GM19035 (cell line): ENCODE data around the gene PACRG.

ENCODE experiments used
- ATAC-seq: cut with Tn5 transposase; IDR thresholded peaks from one replicate; pipeline ENCODE4 v1.9.1; 2021; ENCODE audit not compliant: unreplicated experiment

PACRG gene

DNA sequence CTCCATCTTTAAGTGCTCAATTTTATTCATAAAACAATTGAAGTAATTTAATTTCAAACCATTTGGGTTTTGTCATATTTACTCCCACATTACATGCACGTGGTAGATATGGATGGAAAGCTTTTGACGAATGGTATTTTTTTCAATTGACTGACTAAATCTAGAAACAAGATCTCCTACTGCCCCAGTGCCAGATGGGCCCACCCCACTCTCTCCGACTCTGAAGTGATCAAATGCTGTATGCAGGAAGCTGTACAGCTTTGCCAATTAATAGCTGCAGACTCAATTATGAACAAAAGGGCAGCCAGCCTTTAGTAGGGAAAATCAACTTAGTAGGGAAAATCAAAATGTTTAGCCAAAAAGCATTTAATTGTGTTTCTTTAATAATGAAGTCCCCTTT, 46.2 kb downstream of the PACRG start:
- no peak for ATAC-seq

GRCh38 chr6:162777091-162777490, 49.3 kb downstream of the PACRG start:
- no peak for ATAC-seq

GRCh38 chr6:162778603-162779002, 50.8 kb downstream of the PACRG start:
- no peak for ATAC-seq

GRCh38 chr6:162785632-162786242, 58.0 kb downstream of the PACRG start:
- ATAC-seq: no peak

DNA sequence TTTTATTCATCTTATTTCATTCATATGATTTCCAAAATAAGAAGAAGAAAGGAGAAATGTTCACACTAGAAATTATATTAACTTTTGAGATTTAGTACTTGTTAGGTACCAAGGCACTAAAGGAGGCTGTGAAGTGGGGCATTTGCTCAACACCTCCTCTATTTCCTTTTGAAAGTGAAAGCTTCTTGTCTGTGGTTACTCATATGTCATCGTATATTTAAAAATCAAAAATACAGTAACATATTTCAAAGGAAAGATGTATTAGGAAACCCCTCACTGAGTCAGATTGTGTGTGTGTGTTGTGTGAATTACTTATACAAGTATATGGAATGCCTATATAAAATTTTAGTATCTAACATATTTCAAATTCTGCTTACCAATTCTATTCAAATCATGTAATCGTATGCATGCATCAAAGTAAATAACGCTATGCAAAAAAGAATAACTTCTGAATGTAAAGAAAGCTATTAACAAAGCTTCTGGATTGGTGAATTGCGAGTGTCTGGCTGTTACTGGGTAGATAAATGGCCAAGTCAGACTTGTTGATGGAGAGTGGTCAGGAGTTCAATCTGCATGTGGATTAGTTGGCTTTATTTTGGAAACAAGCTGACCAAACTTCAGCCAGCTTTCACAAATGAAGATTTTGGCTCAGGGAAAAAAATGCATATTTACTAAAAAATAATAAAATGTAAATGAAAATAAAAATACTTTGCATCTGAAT, 70.9 kb downstream of the PACRG start:
- no peak for ATAC-seq

DNA sequence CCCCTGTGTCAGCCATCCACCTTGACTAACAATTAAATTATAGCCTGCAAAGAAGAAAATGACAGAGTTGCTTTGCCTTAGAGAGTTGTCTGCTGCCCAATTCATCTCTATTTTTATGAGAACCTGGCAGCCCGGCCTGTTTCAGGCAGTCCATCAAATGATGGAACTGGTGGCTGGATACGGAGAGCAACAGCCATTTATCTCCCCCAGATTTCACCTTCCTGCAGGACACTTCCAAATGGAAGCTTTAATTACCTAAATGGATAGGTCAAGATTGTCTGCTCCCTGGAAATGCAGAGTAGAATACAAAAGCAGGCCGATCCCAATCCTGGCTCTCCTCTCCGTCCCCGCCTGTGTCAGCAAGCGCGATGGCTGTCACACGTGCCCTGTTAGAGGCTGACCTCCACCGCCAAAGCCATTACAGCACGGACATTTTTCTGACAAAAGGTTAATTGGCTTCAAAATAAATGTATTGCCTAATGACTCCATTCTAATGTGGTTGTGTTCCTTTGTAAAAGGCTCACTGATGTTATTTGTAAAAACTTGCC, 86.7 kb downstream of the PACRG start:
- ATAC-seq: no peak

- no peak for ATAC-seq
These were observed 89.4 kb downstream of the PACRG start for GRCh38 chr6:162817196-162817595.

GRCh38 chr6:162819284-162819683, 91.5 kb downstream of the PACRG start:
- ATAC-seq: no peak

- no peak for ATAC-seq
These were observed 93.3 kb downstream of the PACRG start for GRCh38 chr6:162821102-162821501.

- ATAC-seq: no peak
These were observed 97.8 kb downstream of the PACRG start for GRCh38 chr6:162825597-162825996.

DNA sequence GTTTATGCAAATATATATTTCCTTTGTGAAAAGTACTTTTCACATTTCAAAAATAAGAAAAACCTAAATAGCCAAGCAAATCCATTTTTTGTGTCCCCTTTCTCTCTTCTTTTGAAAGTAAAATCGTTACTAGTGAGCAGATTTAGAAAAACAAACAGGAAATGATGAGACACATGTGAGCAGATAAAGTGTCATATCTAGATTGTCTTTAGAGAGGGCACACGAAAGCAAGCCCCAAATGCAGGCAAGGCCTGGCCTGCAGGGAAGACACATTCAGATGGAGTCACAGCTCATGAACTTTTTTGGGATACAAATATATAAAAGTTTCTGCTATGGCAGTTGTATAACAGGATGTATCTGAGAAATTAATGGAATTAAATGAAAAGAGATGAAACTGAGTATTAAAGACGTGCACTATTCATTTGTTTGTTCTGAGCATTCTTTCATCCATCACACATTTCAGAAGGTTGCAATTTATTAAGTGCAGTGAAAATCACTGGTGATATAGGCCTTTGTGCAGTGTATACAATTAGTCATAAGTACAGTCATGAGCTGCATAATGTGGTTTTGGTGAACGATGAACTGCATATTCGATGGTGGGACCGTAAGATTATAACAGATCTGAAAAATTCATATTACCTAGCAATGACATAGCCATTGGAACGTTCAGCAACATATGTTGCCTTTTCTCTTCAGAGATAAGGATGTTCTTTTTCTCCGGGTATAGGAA, 101.4 kb downstream of the PACRG start:
- ATAC-seq: no peak

DNA sequence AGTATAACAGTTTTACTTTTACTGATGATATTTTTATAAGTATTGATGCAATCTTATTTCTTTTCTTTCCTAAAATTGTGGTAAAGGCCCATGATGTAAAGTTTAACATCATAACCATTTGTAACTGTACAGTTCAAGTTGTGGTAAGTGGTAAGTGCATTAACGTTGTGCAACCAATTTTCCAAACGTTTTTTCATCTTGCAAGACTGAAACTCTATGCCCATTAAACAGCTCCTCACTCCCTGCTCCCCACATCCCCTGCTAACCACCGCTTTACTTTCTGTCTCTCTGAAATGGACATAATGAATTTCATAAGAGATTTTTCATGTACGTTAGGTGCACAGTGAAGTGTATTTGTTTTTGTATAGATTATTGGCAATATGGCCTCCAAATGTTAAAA, 106.0 kb downstream of the PACRG start:
- no peak for ATAC-seq

- ATAC-seq: no peak
These were observed 118.2 kb downstream of the PACRG start for GRCh38 chr6:162845972-162846371.

DNA sequence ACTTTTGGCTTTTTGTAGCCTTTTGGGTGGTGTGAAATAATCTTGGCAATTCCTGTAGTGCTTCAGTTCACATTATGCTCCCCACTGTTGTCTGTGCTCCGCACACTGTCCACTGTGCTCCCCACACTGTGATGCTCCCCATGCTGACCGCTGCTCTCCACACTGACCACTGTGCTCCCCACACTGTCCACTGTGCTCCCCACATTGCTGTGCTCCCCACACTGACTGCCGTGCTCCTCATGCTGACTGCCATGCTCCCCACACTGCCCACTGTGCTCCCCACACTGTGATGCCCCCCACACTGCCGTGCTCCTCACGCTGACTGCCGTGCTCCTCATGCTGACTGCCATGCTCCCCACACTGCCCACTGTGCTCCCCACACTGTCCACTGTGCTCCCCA, 118.9 kb downstream of the PACRG start:
- ATAC-seq: no peak

DNA sequence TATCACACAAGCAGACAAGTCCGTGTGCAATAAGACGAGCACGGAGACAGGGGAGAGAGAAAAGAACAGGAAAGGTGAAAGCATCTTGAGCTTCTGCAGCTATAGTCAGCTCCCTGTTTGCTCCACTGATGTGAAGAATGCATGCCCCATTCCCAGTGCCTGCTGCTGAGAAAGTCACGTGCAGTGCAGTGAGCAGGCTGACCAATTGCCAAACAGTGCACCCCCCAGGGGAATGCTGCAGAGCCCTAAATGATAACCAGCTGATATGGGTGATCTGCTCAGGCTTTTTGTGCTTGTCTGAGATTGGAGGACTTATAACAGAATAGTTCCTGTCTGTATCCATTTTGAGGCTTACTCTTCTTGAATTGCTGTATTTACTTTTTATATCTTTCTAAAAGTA, 121.5 kb downstream of the PACRG start:
- ATAC-seq: no peak

GRCh38 chr6:162852192-162852591, 124.4 kb downstream of the PACRG start:
- no peak for ATAC-seq

- ATAC-seq: no peak
These were observed 125.2 kb downstream of the PACRG start for GRCh38 chr6:162852840-162853577.

DNA sequence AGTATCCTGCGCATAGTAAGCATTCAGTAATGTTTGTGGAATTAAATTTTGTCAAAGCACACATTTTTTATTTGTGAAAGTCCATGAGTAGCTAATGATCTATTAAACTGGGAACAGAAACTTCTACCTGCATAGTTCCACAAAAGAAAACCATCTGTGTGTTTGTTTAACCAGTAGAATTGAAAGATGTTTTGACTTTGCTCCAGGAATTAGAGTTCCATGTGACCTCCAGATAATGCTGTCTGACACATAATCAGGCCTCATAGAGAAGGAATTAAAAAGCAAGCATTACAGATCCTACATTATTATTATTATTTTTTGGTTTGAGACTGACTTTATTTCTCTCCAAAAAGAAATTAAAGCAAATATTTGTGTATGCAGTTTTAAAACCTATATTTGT, 126.5 kb downstream of the PACRG start:
- no peak for ATAC-seq

DNA sequence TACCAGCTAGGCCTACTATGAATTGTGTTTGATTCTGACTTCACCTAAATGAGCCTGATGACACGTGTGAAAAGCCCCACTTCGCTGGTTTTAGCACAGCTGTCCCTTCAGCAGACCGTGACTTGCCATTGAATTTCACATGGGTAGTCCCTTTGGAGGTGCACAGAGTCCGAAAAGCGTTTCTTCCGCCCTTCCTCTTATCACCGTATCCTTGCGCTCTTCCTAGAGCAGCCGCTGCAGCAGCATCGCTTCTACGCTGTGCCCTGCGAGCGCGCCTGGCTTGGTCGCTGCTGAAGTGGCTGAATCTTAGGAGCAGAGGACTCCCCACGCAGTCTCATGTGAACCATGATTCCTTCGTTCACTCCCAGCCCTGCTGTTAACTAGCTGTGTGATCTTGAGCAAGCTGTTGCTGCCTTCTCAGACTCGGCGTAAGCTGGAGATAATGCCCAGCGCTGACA, 127.0 kb downstream of the PACRG start:
- no peak for ATAC-seq

DNA sequence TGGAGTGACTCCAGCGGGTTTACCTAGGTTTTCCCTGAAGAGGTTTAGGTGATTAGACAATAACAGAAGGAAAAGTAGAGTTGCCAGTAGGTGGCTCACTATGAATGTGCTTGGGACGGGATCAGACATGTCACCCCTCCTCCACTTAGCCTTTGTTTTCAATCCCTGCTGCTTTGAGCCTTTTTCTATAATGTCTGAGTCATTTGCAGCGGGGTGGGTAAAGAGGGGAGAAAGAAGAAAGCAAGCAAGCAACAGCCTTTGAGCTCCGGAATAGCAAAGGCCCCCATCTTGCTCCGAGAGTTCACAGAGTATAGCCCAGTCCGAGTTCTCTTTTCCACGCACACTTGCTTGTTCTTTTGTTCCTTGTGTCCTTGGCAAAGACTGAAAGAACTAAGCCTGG, 129.1 kb downstream of the PACRG start:
- no peak for ATAC-seq

DNA sequence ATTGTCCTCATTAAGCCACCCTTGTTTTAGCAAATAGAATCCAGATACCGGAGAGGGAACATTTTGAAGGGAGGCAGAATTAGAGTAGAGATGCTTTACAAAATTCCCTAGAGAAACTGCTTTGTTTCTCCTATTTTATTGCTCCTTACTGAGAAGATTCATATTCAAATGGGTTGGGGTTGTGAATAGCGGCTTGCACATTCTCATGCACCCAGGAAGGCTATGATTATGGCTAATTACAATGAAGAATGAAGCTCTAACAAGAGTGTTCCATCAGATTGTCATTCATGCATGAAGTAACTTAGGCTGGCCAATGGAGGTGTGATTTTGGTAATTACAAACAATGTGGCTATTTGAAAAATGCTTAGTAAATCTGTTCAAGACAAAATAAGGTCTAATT, 129.6 kb downstream of the PACRG start:
- ATAC-seq: no peak
